ENCODE results near the gene ERCC2.

- TF ChIP-seq CTCF (IDR thresholded peaks at IDR 0.05) (no peak), POLR2A (IDR thresholded peaks at IDR 0.05) (no peak), EP300 (IDR thresholded peaks at IDR 0.05) (no peak)
These were observed 32.9 kb upstream of the ERCC2 start for GRCh38 chr19:45403272-45403671.

All from ovary (tissue), 3 donors.